Epithelial cell of umbilical artery (primary cell): ENCODE measurements around the gene ANKEF1. TPM values are rescaled to one million over a fixed set of nuclear protein-coding genes. Genes with fewer than 3 reads are reported as not detected.

Experiments used
- total RNA-seq: library from RNA; depleted of rRNA; stranded (reverse); fragments of >200 nt; gene quantifications from 2 replicates; pipeline ENCODE4 v1.2.3, GENCODE V29; 2014

Gene ANKEF1
- total RNA-seq: 1.2 and 1.6 TPM in 2 replicates

GRCh38 chr20:10034717-10035571 is at the start of gene ANKEF1:
TSS of gene ANKEF1 (plus strand) at chr20:10034987. CDS start at chr20:10038302, 3,315 bp downstream.

Other genes starting within 250 kb of the ANKEF1 start
- gene PAK5, start 195.9 kb upstream of the ANKEF1 start, total RNA-seq: not detected in 2 replicates
- gene SNAP25, start 183.8 kb downstream of the ANKEF1 start, total RNA-seq: 0.15 TPM in 1 of 2 replicates, not detected in the other